Neural progenitor cell (in vitro differentiated cells): Measurements from ENCODE around the gene CCNY. TPM values are rescaled to one million over a fixed set of nuclear protein-coding genes. Genes with fewer than 3 reads are reported as not detected.

ENCODE experiments used
- DNase-seq: peaks from one replicate; pipeline ENCODE4 v3.0.0-alpha.2; 2016; ENCODE audit warnings: low spot score
- H2AFZ ChIP-seq: fragments of 200-600 bp; sonication (generic); replicated peaks from 2 replicates; pipeline ENCODE4 v1.6.1; 2016; ENCODE audit warnings: antibody characterized with exemption
- H3F3A ChIP-seq: fragments of 200-600 bp; sonication (generic); 2 replicates; pipeline ENCODE4 v1.6.1; 2016; ENCODE audit warnings: antibody characterized with exemption, low read depth
- H3K27ac ChIP-seq: fragments of 200-600 bp; sonication (generic); 2 replicates; pipeline ENCODE4 v1.5.1; 2016; ENCODE audit warnings: mild to moderate bottlenecking
- H3K27me3 ChIP-seq: fragments of 200-600 bp; sonication (generic); 2 replicates; pipeline ENCODE4 v1.6.1; 2016; ENCODE audit warnings: mild to moderate bottlenecking, moderate library complexity
- H3K36me3 ChIP-seq: fragments of 200-600 bp; sonication (generic); 2 replicates; pipeline ENCODE4 v1.5.1; 2016
- H3K4me1 ChIP-seq: fragments of 200-600 bp; sonication (generic); 2 replicates; pipeline ENCODE4 v1.6.1; 2016; ENCODE audit warnings: mixed run types
- H3K4me2 ChIP-seq: fragments of 200-600 bp; sonication (generic); 2 replicates; pipeline ENCODE4 v1.6.1; 2016
- H3K4me3 ChIP-seq: fragments of 200-600 bp; sonication (generic); 2 replicates; pipeline ENCODE4 v1.5.1; 2016
- H3K79me2 ChIP-seq: fragments of 200-600 bp; sonication (generic); 2 replicates; pipeline ENCODE4 v1.6.1; 2016; ENCODE audit warnings: low read depth
- H3K9ac ChIP-seq: fragments of 200-600 bp; sonication (generic); 2 replicates; pipeline ENCODE4 v1.6.1; 2016
- H3K9me3 ChIP-seq: fragments of 200-600 bp; sonication (generic); 2 replicates; pipeline ENCODE4 v1.5.1; 2016; ENCODE audit warnings: low read depth
- H4K20me1 ChIP-seq: fragments of 200-600 bp; sonication (generic); 2 replicates; pipeline ENCODE4 v1.6.1; 2016; ENCODE audit warnings: low read depth
- H3K27ac Mint-ChIP-seq: 3 replicates; pipeline ENCODE4 v1.8.0; 2021; ENCODE audit warnings: mixed read lengths
- H3K27me3 Mint-ChIP-seq: 2 replicates; pipeline ENCODE4 v1.8.0; 2022; ENCODE audit warnings: low read depth, mild to moderate bottlenecking, inconsistent platforms, moderate library complexity, mixed read lengths; ENCODE audit not compliant: insufficient read depth
- H3K36me3 Mint-ChIP-seq: 3 replicates; pipeline ENCODE4 v1.8.0; 2021; ENCODE audit warnings: mixed read lengths
- H3K4me1 Mint-ChIP-seq: 3 replicates; pipeline ENCODE4 v1.8.0; 2021; ENCODE audit warnings: mixed read lengths
- H3K4me3 Mint-ChIP-seq: 3 replicates; pipeline ENCODE4 v1.8.0; 2021; ENCODE audit warnings: mild to moderate bottlenecking, moderate library complexity, mixed read lengths
- H3K9me3 Mint-ChIP-seq: 3 replicates; pipeline ENCODE4 v1.8.0; 2020; ENCODE audit warnings: mixed read lengths
- CTCF ChIP-seq: fragments of 200-600 bp; sonication (generic); IDR thresholded peaks from 2 replicates; pipeline ENCODE4 v1.5.1; 2017; ENCODE audit warnings: antibody characterized with exemption, mild to moderate bottlenecking
- EZH2 ChIP-seq: fragments of 200-600 bp; sonication (generic); IDR thresholded peaks from 2 replicates; pipeline ENCODE4 v1.6.1; 2017; ENCODE audit warnings: antibody characterized with exemption, mild to moderate bottlenecking, moderate library complexity
- EZH2phosphoT487 ChIP-seq: fragments of 200-600 bp; sonication (generic); IDR thresholded peaks from 2 replicates; pipeline ENCODE4 v1.6.1; 2017; ENCODE audit warnings: antibody characterized with exemption
- total RNA-seq: library from RNA; depleted of rRNA; stranded (reverse); fragments of >200 nt; gene quantifications from 2 replicates; pipeline ENCODE4 v1.2.3, GENCODE V29; 2015; ENCODE audit warnings: low replicate concordance

Gene CCNY
- total RNA-seq, 1 donor from 2014 or later: 46.7 TPM

DNA sequence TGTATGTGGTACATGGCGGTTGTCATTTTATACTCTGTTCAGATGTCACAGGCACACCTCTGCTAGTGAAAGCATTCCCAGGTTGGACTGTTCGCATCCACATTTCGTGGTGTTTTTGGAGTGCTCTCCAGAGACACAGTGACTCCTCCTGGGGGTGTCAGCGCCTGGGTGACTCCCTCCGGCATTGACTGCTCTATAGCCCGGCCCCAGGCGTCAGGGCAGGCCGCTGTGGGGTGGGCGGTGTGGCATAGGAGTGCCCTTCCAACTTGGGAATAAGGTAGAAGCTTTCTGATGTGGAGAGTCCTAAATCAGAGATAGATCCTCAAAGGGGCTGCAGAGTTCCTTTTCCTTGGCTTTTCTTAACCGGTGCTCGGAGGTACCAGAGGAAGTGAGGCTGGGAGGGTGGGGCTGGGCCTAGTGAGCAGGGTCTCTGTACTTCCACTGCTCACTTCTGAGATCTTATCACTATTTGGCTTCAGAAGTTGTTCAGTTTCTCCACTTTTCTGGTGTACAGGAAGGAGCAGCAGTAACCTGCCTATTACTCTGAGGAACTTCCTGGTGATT is 32.3 kb downstream of the CCNY start:
- peaks cover 13% of the 10 kb centered on the region for H3K4me1 Mint-ChIP-seq
- no peak overlapping the region for H3K27ac ChIP-seq

GRCh38 chr10:35369049-35369611 is 32.8 kb downstream of the CCNY start:
- Histone ChIP-seq H3K27me3 (no peaks in the 10 kb centered on the region), H3K27ac (no peak overlapping the region), H3K79me2 (peaks cover 100% of the 10 kb centered on the region), H3K9me3 (no peaks in the 10 kb centered on the region), H3K4me1 (peaks cover 13% of the 10 kb centered on the region), H3F3A (no peaks in the 10 kb centered on the region), H3K9ac (no peak overlapping the region), H4K20me1 (peaks cover 53% of the 10 kb centered on the region), H3K4me2 (no peak overlapping the region), H3K4me3 (no peak overlapping the region), H2AFZ (no peak overlapping the region), H3K36me3 (no peaks in the 10 kb centered on the region)
- no peak for TF ChIP-seq EZH2
- TF ChIP-seq CTCF: no peak
- TF ChIP-seq EZH2phosphoT487: no peak
- Mint-ChIP-seq H3K27me3 (no peaks in the 10 kb centered on the region), H3K36me3 (peaks cover 7% of the 10 kb centered on the region), H3K4me1 (peaks cover 10% of the 10 kb centered on the region), H3K4me3 (no peak overlapping the region), H3K9me3 (peaks cover 13% of the 10 kb centered on the region), H3K27ac (no peak overlapping the region)
- no peak for DNase-seq

More for the DNA sequence above, 32.3 kb downstream of the CCNY start:
- H2AFZ ChIP-seq: no peak overlapping the region
- H3K4me3 Mint-ChIP-seq: no peak overlapping the region
- no peak overlapping the region for H3K4me2 ChIP-seq
- H3K9me3 Mint-ChIP-seq: peaks cover 13% of the 10 kb centered on the region
- peaks cover 56% of the 10 kb centered on the region for H4K20me1 ChIP-seq
- peaks cover 7% of the 10 kb centered on the region for H3K36me3 Mint-ChIP-seq
- H3K27me3 Mint-ChIP-seq: no peaks in the 10 kb centered on the region
- H3K27me3 ChIP-seq: no peaks in the 10 kb centered on the region
- H3K4me1 ChIP-seq: peaks cover 13% of the 10 kb centered on the region
- H3K79me2 ChIP-seq: peaks cover 100% of the 10 kb centered on the region
- no peaks in the 10 kb centered on the region for H3F3A ChIP-seq
- H3K9ac ChIP-seq: no peak overlapping the region
- TF ChIP-seq EZH2phosphoT487: no peak
- no peak for TF ChIP-seq EZH2
- TF ChIP-seq CTCF: no peak
- H3K4me3 ChIP-seq: no peak overlapping the region
- H3K27ac Mint-ChIP-seq: no peak overlapping the region
- no peaks in the 10 kb centered on the region for H3K9me3 ChIP-seq
- no peaks in the 10 kb centered on the region for H3K36me3 ChIP-seq
- DNase-seq: no peak

DNA sequence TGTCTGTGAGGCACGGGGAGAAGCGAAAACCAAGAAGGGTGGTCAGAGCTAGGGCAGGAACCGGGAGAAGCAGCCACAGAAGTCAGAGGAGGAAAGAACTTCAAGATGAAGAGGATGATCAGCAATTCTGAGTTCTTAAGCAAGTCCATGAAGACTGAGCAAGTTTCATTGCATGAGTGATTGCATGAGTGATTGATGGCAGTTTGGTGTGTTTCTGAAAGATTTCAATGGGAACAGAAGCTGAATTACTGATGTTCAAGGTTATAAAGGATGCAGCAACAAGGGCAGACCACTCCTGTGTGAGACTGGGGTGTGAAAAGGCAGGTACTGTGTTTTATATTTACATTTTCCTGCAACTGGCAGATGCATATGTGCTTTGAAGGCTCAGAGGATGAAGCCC is 35.4 kb downstream of the CCNY start:
- H3K9me3 ChIP-seq: no peaks in the 10 kb centered on the region
- peak overlapping the region; percentile 64 for H3K27ac Mint-ChIP-seq
- H3K4me1 ChIP-seq: peaks cover 13% of the 10 kb centered on the region
- peaks cover 100% of the 10 kb centered on the region for H3K79me2 ChIP-seq
- H3K9ac ChIP-seq: no peak overlapping the region
- H3K4me2 ChIP-seq: no peak overlapping the region
- H3K27ac ChIP-seq: no peak overlapping the region
- H4K20me1 ChIP-seq: peaks cover 36% of the 10 kb centered on the region
- H3K36me3 ChIP-seq: no peaks in the 10 kb centered on the region
- no peaks in the 10 kb centered on the region for H3F3A ChIP-seq
- H3K4me3 Mint-ChIP-seq: no peak overlapping the region
- no peak for DNase-seq
- peaks cover 18% of the 10 kb centered on the region for H3K36me3 Mint-ChIP-seq
- peaks cover 10% of the 10 kb centered on the region for H3K4me1 Mint-ChIP-seq
- H3K4me3 ChIP-seq: no peak overlapping the region
- TF ChIP-seq CTCF (no peak), EZH2phosphoT487 (no peak), EZH2 (no peak)
- H3K9me3 Mint-ChIP-seq: peaks cover 23% of the 10 kb centered on the region
- no peak overlapping the region for H2AFZ ChIP-seq
- H3K27me3 ChIP-seq: no peaks in the 10 kb centered on the region
- no peaks in the 10 kb centered on the region for H3K27me3 Mint-ChIP-seq
